Colonic mucosa (tissue), 4 donors: ENCODE data around the gene ERF. TPM values are rescaled to one million over a fixed set of nuclear protein-coding genes. Genes with fewer than 3 reads are reported as not detected.

ENCODE experiments used
- DNase-seq: peaks from one replicate; pipeline ENCODE4 v3.0.0-alpha.2; 2020
- H3K27ac ChIP-seq: fragments of 200-600 bp; one replicate; pipeline ENCODE4 v1.8.0; 2021
- H3K27me3 ChIP-seq: fragments of 200-600 bp; one replicate; pipeline ENCODE4 v1.8.0; 2021
- H3K36me3 ChIP-seq: fragments of 200-600 bp; one replicate; pipeline ENCODE4 v1.8.0; 2021
- H3K4me1 ChIP-seq: fragments of 200-600 bp; one replicate; pipeline ENCODE4 v1.8.0; 2021; ENCODE audit warnings: mild to moderate bottlenecking
- H3K4me3 ChIP-seq: fragments of 200-600 bp; one replicate; pipeline ENCODE4 v1.8.0; 2021
- H3K9ac ChIP-seq, 2 donors: one replicate each; pipeline ENCODE4 v1.7.0; 2013; ENCODE audit warnings: control low read depth in 2 of 2, low read depth in 2 of 2, low read length in 2 of 2
- H3K9me3 ChIP-seq: fragments of 200-600 bp; one replicate; pipeline ENCODE4 v1.8.0; 2021
- CTCF ChIP-seq: fragments of 200-600 bp; IDR thresholded peaks from one replicate; pipeline ENCODE4 v1.8.0; 2022; ENCODE audit warnings: antibody characterized with exemption, mild to moderate bottlenecking
- intact Hi-C: fragments of 100-400 bp; cut with DNase I; formaldehyde crosslinking; loops from one replicate; pipeline ENCODE4 v1.14.1; 2022
- total RNA-seq, 2 donors: library from RNA; stranded (reverse); fragmentation: NEBNext Ultra II Directional in 1 of 2; extraction: Animal tissue kit (Norgen Biotek cat#: 25700) in 1 of 2; gene quantifications; one replicate each; pipeline ENCODE4 v1.2.1, GENCODE V29; 2021
- donor health status: healthy.
- donor health status: DM: no; HTN: no; CAD: no.
- donor health status: DM: no; HTN: no; CAD: no.

The ERF gene
- total RNA-seq, 2 donors from 2014 or later, result 46.7 to 57.3 TPM

- no peak for TF ChIP-seq CTCF
- intact Hi-C loops, result no loop called here
- H3K4me3 ChIP-seq, result no peak overlapping the region
- H3K27ac ChIP-seq, result no peak overlapping the region
- H3K9me3 ChIP-seq, result no peaks in the 10 kb centered on the region
- peaks cover 14% of the 10 kb centered on the region for H3K36me3 ChIP-seq
- H3K27me3 ChIP-seq, result no peaks in the 10 kb centered on the region
- no peaks in the 10 kb centered on the region for H3K4me1 ChIP-seq
- no peak for DNase-seq
- H3K9ac ChIP-seq, result no peak overlapping the region
These were observed 38.0 kb upstream of the ERF start for GRCh38 chr19:42292963-42293362.

- peak; percentile 66 for DNase-seq
- TF ChIP-seq CTCF, result no peak
- Histone ChIP-seq H3K27me3 (no peaks in the 10 kb centered on the region), H3K36me3 (peaks cover 14% of the 10 kb centered on the region), H3K9ac (peak overlapping the region; percentile 15 to 16), H3K4me3 (no peak overlapping the region), H3K27ac (no peak overlapping the region), H3K9me3 (no peaks in the 10 kb centered on the region), H3K4me1 (no peaks in the 10 kb centered on the region)
- intact Hi-C loops, result no loop called here
These were observed 37.4 kb upstream of the ERF start for GRCh38 chr19:42292042-42292960.

GRCh38 chr19:42291435-42291810, 36.5 kb upstream of the ERF start:
- Histone ChIP-seq H3K4me1 (no peaks in the 10 kb centered on the region), H3K27me3 (no peaks in the 10 kb centered on the region), H3K27ac (no peak overlapping the region), H3K4me3 (no peak overlapping the region), H3K9me3 (no peaks in the 10 kb centered on the region), H3K36me3 (peaks cover 14% of the 10 kb centered on the region), H3K9ac (peak overlapping the region in 1 of 2 donors; percentile 15)
- DNase-seq, result peak; percentile 78
- intact Hi-C loops, result no loop called here
- no peak for TF ChIP-seq CTCF

- Histone ChIP-seq H3K4me1 (peaks cover 2% of the 10 kb centered on the region), H3K9ac (no peak overlapping the region), H3K9me3 (no peaks in the 10 kb centered on the region), H3K27ac (no peak overlapping the region), H3K36me3 (peaks cover 14% of the 10 kb centered on the region), H3K4me3 (no peak overlapping the region), H3K27me3 (no peaks in the 10 kb centered on the region)
- peak; percentile 39 for TF ChIP-seq CTCF
- no peak for DNase-seq
- intact Hi-C loops, result no loop called here
These were observed 35.9 kb upstream of the ERF start for GRCh38 chr19:42290523-42291434.

GRCh38 chr19:42290136-42290522, 35.2 kb upstream of the ERF start:
- Histone ChIP-seq H3K27ac (no peak overlapping the region), H3K36me3 (peaks cover 14% of the 10 kb centered on the region), H3K4me3 (no peak overlapping the region), H3K9me3 (no peaks in the 10 kb centered on the region), H3K4me1 (peaks cover 8% of the 10 kb centered on the region), H3K9ac (no peak overlapping the region), H3K27me3 (no peaks in the 10 kb centered on the region)
- no peak for DNase-seq
- intact Hi-C loops, result no loop called here
- no peak for TF ChIP-seq CTCF
